ENCODE data around the gene ZMYM5.
A peak's percentile ranks its signal among the peaks of the same experiment; 100 is the strongest.
"Not testable (repeated sequence)": the region's sequence is repeated elsewhere in the genome, so short reads cannot be mapped to it uniquely, and the experiment has no call there.

The ZMYM5 gene

DNA sequence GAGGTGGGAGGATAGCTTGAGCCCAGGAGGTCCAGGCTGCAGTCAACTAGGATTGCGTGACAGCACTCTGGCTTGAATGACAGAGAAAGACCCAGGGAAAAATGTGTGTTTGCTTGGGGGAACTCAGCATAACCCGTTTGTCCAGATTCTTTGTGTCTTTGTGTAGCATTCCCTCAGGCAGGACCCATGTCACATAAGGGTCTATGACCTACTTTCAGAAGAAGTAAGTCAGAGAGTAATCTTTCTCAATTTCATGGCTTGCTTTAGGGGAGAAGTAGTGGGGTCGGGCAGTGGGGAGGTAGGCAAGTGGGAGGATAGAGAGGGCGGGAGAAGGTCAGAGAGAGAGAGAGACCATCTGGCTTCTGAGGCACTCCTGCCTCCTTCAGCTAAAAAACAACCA is 68.8 kb downstream of the ZMYM5 start:
- Histone ChIP-seq H3K4me3 (ENCODE audit: low read depth, low read length) (no peak overlapping the region), H3K36me3 (no peaks in the 10 kb centered on the region), H3K27ac (no peak overlapping the region), H3K9me3 (ENCODE audit: severe bottlenecking) (no peaks in the 10 kb centered on the region), H3K27me3 (ENCODE audit: insufficient read depth, low read depth, severe bottlenecking) (no peaks in the 10 kb centered on the region)
- TF ChIP-seq, protein P1, sequence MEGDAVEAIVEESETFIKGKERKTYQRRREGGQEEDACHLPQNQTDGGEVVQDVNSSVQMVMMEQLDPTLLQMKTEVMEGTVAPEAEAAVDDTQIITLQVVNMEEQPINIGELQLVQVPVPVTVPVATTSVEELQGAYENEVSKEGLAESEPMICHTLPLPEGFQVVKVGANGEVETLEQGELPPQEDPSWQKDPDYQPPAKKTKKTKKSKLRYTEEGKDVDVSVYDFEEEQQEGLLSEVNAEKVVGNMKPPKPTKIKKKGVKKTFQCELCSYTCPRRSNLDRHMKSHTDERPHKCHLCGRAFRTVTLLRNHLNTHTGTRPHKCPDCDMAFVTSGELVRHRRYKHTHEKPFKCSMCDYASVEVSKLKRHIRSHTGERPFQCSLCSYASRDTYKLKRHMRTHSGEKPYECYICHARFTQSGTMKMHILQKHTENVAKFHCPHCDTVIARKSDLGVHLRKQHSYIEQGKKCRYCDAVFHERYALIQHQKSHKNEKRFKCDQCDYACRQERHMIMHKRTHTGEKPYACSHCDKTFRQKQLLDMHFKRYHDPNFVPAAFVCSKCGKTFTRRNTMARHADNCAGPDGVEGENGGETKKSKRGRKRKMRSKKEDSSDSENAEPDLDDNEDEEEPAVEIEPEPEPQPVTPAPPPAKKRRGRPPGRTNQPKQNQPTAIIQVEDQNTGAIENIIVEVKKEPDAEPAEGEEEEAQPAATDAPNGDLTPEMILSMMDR (IDR thresholded peaks at IDR 0.05; ENCODE audit: low read depth, low read length), result no peak
- DNase-seq, result no peak

DNA sequence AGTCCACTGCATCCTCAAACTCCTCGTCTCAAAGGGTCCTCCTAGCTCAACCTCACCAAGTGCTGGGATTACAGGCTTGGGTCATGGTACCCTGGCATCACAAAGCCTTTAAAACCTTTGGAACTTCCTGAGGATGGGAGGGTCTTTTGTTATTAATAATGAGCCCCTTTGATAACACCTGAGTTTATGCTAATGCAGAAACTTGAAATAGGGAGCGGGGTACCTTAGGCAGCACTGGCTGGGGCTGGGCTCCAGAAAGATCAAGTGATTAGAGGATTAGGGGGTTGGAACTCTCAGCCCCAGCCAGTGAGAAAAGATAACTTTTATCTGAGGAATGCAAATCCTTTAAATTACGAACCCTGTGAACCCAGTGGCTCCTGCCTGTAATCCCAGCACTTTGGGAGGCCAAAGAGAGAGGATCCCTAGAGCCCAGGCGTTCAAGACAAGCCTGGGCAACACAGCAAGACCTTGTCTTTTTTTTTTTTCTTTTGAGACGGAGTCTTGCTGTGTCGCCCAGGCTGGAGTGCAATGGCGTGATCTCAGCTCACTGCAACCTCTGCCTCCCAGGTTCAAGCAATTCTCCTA is 71.4 kb downstream of the ZMYM5 start:
- Histone ChIP-seq H3K27ac (no peak overlapping the region), H3K27me3 (ENCODE audit: insufficient read depth, low read depth, severe bottlenecking) (no peaks in the 10 kb centered on the region), H3K9me3 (ENCODE audit: severe bottlenecking) (no peaks in the 10 kb centered on the region), H3K4me3 (ENCODE audit: low read depth, low read length) (no peak overlapping the region), H3K36me3 (no peaks in the 10 kb centered on the region)
- TF ChIP-seq, protein P1 (IDR thresholded peaks at IDR 0.05; ENCODE audit: low read depth, low read length), result no peak
- peak; percentile 33 for DNase-seq

DNA sequence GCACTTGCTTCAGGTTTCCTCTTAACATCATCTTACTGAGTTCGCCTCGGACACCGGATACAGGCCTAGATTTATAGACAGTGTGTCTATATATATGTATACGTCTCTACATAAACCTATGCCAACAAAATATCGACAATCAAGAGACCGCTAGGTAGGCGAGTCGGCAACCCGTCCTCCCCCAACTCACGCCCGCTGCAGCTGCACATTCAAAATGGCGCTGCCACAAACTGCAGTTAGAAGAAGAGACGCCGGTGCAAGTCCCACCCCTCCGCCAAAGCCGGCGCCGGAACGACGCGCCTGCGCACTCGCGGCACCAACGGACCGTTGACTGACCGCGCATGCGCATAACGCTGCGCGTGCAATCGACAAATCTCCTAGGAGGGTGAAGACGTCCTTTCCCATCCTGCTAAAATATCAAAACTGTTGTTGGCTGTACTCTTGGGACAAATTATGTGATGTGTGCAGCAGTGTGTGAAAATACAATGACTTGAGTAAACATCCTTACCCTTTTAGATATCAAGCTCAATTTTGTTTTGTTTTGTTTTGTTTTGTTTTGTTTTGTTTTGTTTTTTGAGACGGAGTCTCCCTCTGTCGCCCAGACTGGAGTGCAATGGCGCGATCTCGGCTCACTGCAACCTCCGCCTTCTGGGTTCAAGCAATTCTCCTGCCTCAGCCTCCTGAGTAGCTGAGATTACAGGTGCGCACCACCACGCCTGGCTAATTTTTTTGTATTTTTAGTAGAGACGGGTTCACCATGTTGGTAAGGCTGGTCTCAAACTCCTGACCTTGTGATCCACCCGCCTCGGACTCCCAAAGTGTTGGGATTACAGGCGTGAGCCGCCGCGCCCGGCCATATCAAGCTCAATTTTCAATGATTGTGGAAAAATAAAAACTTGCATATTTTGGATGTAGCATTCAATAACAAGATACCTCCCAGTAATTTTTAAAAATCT is 80.4 kb downstream of the ZMYM5 start, which contains the start of gene PSPC1:
PSPC1 (minus strand) TSS at position 219 of the 956 bp plus-strand sequence; CDS start at position 31, 188 bp downstream.
- Histone ChIP-seq H3K27ac (peak within 1 kb of the TSS; percentile 96), H3K36me3 (peaks cover 31% of the 10 kb centered on the region), H3K4me3 (ENCODE audit: low read depth, low read length) (peak within 1 kb of the TSS; percentile 82)
- H3K9me3 ChIP-seq (ENCODE audit: severe bottlenecking); H3K27me3 ChIP-seq (ENCODE audit: insufficient read depth, low read depth, severe bottlenecking): not testable (repeated sequence)
- DNase-seq, result peak; percentile 97

DNA sequence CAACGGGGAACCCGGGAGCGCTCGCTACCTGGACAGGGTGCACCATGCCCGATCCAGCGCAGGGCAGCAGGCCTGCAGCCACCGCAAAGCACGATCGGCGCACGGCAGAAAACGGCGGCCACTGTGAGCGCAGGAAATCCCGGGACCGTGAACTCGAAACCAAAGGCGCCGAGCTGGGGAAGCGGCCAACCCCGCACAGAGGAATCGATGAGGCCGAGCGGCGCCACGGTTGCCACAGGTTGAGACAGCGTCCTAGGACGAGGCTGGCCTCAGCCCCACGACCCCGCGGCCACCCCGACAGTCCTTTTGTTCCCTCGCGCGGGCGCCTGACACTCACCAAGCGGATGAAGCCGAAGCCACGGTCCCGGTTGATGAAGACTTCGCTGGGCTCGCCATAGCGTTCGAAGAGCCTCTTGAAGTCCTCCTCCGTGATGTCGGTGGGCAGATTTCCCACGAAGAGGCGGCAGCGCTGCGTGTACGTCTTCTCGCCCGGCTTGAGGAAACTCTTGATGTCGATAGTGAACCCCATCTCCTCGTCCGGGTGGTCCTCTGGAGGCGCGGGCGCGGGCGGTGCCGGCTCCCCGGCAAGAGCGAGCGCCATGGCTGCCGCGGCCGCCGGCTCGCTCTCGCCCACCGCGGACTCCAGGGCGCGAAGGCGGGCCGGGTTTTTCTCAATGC is 81.3 kb downstream of the ZMYM5 start:
- peak overlapping the region; percentile 96 for H3K27ac ChIP-seq
- H3K4me3 ChIP-seq (ENCODE audit: low read depth, low read length), result peak overlapping the region; percentile 82
- peaks cover 38% of the 10 kb centered on the region for H3K36me3 ChIP-seq
- H3K27me3 ChIP-seq (ENCODE audit: insufficient read depth, low read depth, severe bottlenecking), result no peaks in the 10 kb centered on the region
- H3K9me3 ChIP-seq (ENCODE audit: severe bottlenecking), result peaks cover 7% of the 10 kb centered on the region
- TF ChIP-seq, protein P1 (IDR thresholded peaks at IDR 0.05; ENCODE audit: low read depth, low read length), result no peak
- DNase-seq, result peak; percentile 34

DNA sequence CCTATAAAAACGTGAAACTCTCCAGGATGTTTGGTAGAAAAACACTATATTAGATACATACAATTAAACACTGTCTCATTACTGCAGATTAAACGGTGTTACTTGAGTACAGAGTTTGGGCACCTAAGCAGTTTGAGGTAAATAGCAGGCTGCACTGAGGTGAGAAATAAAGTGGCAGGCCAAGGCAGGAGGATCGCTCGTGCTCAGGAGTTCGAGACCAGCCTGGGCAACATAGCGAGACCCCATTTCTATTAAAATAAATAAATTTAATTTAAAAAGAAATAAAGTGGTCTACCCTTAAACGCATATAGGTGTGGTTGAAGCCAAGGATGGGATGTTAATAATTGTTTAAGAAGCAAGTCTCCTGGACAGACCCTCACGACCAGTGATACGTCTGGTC is 81.9 kb downstream of the ZMYM5 start:
- Histone ChIP-seq H3K27me3 (ENCODE audit: insufficient read depth, low read depth, severe bottlenecking) (no peaks in the 10 kb centered on the region), H3K9me3 (ENCODE audit: severe bottlenecking) (peaks cover 7% of the 10 kb centered on the region), H3K4me3 (ENCODE audit: low read depth, low read length) (peak overlapping the region; percentile 82), H3K27ac (peak overlapping the region; percentile 96), H3K36me3 (peaks cover 44% of the 10 kb centered on the region)
- TF ChIP-seq, protein P1 (IDR thresholded peaks at IDR 0.05; ENCODE audit: low read depth, low read length), result no peak
- DNase-seq, result no peak

DNA sequence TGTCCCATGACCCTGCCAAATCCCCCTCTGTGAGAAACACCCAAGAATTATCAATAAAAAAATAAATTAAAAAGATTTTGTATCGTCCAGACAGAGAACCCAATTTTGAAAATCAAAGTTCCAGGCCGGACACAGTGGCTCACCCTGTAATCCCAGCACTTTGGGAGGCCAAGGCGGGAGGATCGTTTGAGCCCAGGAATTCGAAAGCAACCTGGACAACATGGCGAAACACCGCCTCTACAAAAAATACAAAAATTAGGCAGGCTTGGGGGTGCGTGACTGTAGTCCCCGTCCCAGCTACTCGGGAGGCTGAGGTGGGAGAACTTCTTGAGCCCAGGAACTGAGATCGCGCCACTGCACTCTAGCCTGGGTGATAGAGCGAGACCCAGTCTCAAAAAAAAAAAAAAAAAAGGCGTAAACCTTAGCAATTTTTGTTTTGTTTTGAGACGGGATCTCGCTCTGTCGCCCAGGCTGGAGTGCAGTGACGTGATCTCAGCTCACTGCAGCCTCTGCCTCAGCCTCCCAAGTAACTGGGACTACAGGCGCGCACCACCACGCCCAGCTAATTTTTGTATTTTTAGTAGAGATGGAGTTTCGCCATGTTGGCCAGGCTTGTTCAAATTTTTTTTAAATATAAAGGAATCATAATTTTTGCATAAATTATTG is 82.6 kb downstream of the ZMYM5 start:
- H3K4me3 ChIP-seq (ENCODE audit: low read depth, low read length), result peak overlapping the region; percentile 82
- not testable (repeated sequence) for DNase-seq; H3K9me3 ChIP-seq (ENCODE audit: severe bottlenecking); H3K27me3 ChIP-seq (ENCODE audit: insufficient read depth, low read depth, severe bottlenecking)
- peak overlapping the region; percentile 96 for H3K27ac ChIP-seq
- peaks cover 51% of the 10 kb centered on the region for H3K36me3 ChIP-seq

Measured in WERI-Rb-1 (cell line).